Activated effector memory CD4-positive, alpha-beta T cell treated with anti-CD3 and anti-CD28 coated beads, Interleukin-2, amount 50 U/mL, for 16 hours (primary cell): ENCODE data around the gene SIPA1L3.

Experiments
- DNase-seq: peaks from one replicate; pipeline ENCODE4 v3.0.0-alpha.2; 2020

SIPA1L3 gene

DNA sequence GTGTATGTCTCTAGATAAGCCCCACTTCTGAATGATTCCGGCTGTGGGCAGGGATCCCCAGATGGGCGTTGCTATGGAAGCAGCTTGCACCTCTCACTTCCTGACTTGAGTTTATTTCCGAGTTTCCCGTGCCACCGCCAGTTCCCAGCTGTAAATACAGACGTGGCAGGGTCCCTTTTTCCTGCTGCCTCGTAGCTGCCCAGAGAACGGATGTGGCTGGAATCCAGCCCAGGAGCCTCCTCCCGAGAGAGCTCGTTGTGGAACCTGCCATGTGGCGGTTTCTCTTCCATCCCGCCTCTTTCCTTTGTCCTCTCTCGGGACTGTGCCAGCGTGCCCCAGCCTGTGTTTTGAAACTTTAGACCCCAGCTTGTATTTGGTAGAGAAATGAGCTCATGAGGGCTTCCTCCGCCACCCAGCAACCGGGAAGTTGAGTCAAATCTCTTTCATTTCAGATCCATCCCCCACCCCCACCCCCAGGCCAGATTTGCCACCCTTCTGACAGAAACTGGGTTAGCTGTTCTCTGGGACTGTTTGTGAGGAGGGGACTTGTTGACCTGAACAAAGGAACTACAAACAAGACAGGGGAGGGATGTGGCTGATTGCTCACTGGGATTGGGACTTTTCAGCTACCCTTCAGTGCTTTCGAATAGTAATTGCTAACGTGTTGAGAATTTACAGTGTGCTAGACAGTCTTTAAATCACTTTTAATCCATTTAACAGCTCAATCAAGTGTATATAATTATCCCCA lies 96.6 kb downstream of the SIPA1L3 start:
- DNase-seq: no peak

DNA sequence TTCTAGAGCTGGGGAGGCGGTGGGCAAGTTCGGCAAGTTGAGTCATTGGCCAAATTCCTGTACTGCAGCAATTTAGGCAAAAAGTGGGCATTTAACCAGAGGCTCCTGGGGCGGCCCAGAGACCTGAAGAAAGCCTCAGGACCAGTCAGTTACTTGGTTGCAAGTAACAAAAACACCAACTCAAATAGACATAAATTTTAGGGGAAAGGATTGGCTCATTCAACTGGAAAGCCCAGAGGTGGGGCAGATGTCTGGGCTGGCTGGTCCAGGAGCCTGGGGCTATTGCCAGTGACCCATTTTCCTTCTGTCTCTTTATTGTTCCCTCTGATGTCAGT lies 97.1 kb downstream of the SIPA1L3 start:
- no peak for DNase-seq

DNA sequence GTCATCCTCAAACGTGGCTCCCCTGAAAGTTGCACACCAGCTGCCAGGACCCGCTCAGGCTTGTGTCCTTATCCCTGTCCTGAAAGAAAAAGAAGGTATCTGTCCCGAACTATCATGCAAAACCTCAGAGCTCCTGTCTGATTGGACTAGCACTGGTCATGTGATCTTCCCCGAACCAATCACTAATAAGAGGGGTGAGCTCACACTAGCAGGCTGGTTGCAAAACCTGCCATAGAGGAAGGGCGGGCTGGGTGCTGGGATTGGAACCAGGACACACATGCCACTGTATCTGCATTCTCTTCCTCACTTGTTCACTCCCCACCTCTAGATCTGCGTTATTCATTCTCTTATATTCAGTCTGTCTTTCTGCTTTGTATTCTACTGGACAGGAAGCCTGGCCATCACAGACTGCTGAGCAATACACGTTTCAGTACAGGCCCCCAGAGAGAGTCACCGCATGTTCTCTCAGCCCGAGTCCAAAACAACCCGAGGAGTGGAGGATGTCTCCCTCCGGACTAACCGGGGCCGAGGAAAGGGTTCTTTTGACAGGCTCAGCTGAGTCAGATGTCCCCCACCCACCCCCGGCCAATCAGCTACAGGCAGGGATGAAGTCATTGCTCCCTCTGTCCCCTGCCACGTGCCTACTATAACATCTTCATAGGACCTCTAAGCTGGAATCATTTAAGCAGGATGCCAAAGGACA lies 97.7 kb downstream of the SIPA1L3 start:
- DNase-seq: no peak

GRCh38 chr19:38005224-38005614 lies 98.2 kb downstream of the SIPA1L3 start:
- DNase-seq: no peak

DNA sequence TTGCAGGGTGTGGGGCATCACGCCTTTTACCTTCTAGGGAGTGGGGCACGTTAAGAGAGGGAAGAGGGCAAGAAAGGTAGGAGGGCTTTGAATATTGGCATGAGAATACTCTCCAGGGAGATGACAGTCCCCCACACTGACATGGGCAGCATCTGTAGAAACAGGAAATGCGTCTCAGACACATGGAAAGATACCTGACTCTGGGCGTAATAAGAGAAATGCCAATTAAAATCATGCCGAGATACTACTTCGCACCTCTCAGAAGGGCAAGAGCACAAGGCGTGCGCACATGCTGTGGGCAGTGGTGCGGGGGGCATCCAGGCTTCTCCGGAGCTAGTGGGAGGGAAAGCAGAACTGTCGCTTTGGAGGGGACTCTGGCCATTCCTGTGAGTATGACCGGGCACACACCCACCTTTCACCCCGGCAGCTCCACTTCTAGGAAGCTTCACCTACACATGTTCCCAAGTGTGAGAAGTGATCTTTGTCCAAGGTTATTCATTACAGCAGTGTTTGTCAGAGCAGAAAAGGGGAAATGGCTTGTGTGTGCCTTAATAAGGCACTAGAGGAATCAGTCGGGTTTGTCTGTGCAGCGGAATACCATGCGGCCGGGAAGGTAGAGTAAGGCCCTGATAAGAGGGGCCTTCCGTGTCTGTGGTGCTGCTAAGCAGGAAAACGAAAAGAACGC lies 99.5 kb downstream of the SIPA1L3 start:
- no peak for DNase-seq

DNA sequence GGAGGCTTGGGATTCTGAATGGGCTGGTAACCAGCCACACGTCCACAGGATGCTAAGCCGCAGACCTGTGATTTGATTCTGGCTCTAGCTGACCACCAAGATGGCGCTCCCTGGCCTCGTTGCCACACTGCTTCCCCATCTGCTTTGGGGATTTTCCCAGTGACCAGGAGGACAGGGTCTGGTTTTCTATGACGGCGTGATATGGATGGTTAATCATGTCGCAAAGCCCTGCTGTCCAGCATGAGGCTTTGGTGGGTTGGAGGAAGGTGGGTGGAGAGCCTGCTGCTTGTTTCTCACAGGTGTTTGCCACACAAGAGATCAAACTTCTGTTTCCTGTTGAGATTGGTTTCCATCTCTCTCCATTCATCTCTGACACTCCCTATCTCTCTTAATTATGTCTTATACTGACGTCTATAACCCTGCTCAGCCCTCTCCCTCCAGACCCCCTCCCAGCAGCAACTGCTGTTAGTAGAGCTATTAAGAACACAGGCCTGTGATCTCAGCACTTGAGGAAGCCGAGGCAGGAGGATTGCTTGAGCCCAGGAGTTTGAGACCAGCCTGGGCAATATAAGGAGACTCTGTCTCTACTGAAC lies 102.7 kb downstream of the SIPA1L3 start:
- DNase-seq: no peak

GRCh38 chr19:38011426-38011825 lies 104.4 kb downstream of the SIPA1L3 start:
- no peak for DNase-seq

- no peak for DNase-seq
These were observed 105.3 kb downstream of the SIPA1L3 start for GRCh38 chr19:38012290-38012689.

DNA sequence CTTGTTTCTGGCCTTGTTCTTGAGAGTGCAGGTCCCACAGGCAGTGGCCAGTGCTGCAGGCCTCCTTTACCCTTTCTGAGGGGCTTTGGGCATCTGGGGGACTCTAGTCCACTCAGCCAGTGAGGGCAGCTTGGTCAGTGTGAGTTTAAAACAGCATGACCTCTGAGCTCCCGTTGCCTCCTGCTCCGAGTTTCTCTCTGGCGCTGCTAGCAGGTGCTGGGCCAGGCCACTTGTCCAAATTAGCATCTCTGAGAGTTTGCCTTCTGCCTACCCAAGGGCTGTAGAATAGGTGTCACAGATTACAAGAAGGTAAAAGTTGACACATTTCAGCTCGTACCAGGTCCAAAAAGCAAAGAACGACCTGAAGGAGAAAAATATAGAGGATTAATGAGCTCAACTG lies 105.9 kb downstream of the SIPA1L3 start:
- DNase-seq: no peak

DNA sequence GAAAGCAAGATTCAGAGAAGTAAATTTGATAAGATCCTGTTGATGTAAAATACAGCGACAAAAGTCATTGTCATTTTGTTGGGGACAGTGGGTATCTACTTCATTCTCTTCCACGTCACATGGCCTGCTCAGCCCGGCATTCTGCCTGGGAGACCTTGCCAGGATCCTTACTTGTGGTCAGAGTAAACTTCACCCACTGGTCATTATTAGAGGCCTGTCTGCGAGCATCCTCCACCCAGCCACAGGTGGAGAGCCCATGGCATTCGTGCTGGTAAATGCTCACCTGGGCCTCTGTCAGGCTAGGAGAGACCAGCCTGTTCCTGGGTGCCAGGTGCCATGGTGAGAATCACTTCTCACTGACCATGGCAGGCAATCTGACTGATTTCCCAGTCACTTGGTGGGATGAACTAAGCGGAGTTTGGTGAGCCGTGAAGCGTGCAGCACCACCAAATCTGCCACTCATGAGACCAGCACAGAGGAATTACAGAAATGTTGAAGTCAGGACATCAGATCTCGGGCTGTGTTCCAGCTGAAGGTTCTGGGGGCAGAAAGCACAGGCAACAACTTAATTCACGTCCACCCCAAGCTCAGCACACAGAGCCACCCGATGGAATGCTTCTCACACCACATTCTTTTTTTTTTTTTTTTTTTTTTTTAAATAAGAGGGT lies 107.0 kb downstream of the SIPA1L3 start:
- no peak for DNase-seq

- no peak for DNase-seq
These were observed 108.2 kb downstream of the SIPA1L3 start for GRCh38 chr19:38015216-38015615.

GRCh38 chr19:38015761-38016160 lies 108.8 kb downstream of the SIPA1L3 start:
- no peak for DNase-seq

GRCh38 chr19:38017401-38018151 lies 110.6 kb downstream of the SIPA1L3 start:
- no peak for DNase-seq

- DNase-seq: no peak
These were observed 111.8 kb downstream of the SIPA1L3 start for GRCh38 chr19:38018694-38019395.

DNA sequence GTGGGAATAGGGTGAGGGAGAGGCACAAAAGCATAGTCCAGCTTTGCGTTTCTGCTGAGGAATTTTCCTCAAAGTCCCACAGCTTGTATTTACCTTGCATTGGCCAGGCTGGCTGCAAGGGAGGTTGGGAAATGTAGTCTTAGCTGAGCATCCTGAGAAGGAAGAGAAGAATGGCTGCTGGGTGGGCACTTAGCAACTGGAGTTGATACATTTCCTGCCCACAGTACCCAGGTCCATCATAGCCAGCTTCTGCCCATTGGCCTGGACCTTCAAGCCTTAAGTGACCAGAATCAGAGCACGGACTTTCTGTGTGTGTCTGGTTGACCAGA lies 112.4 kb downstream of the SIPA1L3 start:
- no peak for DNase-seq

DNA sequence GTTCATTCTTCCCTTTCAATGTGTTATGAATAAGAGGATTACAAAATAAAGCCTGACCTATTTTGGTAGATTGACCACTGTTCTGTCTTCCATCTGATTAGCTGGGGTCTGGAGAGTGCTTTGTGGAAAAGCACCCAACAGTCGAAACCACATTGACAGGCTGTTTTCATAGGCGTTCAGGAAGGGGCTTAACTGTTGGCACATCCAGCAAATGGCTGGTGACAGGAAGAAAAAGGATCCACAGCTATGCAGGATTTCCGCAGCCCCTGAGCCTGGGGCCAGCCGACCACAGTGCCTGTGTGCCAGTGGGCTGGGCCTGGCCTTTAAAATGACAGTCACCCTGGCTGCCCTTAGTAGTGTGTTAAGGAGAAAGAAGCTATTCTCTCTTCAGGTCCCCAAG lies 113.3 kb downstream of the SIPA1L3 start:
- no peak for DNase-seq

DNA sequence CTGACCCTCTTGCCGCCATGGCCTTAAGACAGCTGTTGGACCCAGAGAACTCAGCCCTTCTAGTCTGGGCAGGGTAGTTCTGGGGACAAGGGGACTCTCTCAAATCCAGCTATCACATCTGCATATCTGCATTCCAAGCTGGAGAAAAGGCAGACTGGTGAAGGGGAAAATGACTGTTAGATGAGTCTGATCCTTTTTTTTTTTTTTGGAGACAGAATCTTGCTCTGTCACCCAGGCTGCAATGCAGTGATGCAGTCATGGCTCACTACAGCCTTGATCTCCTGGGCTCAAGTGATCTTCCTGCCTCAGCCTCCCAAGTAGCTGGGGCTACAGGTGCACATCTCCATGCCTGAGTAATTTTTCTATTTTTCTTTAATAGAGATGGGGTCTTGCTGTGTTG lies 114.3 kb downstream of the SIPA1L3 start:
- DNase-seq: no peak

GRCh38 chr19:38022791-38023670 lies 116.0 kb downstream of the SIPA1L3 start:
- DNase-seq: no peak

- DNase-seq: no peak
These were observed 116.9 kb downstream of the SIPA1L3 start for GRCh38 chr19:38023671-38024541.
